Common myeloid progenitor, CD34-positive (primary cell): Measurements from ENCODE around the gene ADGRG7.
A peak's percentile ranks its signal among the peaks of the same experiment; 100 is the strongest.

Experiments used
- CTCF ChIA-PET: fragments of 350-600 bp; sonication (Branson Sonifier 250); formaldehyde crosslinking; loops from one replicate; lab custom pipeline; 2021; ENCODE audit warnings: antibody characterized with exemption; lab: Charles Lee
- POLR2A ChIA-PET: fragments of 350-600 bp; sonication (Branson Sonifier 250); formaldehyde crosslinking; loops from one replicate; lab custom pipeline; 2021; ENCODE audit warnings: antibody characterized with exemption; lab: Charles Lee
- DNase-seq, 3 donors: peaks; one replicate each; pipeline versions ENCODE4 v3.0.0 to v3.0.0-alpha.2; 2013
- H3K27ac ChIP-seq, 2 experiments: 1 replicate in 1 of 2; 2 replicates in 1 of 2; pipeline ENCODE4 v1.7.0; 2013; ENCODE audit warnings: inconsistent platforms in 2 of 2, low read length in 2 of 2, mild to moderate bottlenecking in 2 of 2, low read depth in 1 of 2, moderate library complexity in 1 of 2; ENCODE audit not compliant: severe bottlenecking in 2 of 2, insufficient read depth in 1 of 2, poor library complexity in 1 of 2
- H3K27me3 ChIP-seq, 5 experiments: replicated peaks in 2 of 5; 1 replicate in 3 of 5; 2 replicates in 2 of 5; pipeline versions ENCODE4 v1.6.1 to v1.7.0; 2013; ENCODE audit warnings: low read length in 4 of 5, mild to moderate bottlenecking in 2 of 5, moderate library complexity in 2 of 5, inconsistent platforms in 1 of 5; ENCODE audit not compliant: insufficient read depth in 5 of 5, control insufficient read depth in 4 of 5
- H3K36me3 ChIP-seq, 4 experiments: 1 replicate in 2 of 4; 2 replicates in 2 of 4; pipeline versions ENCODE4 v1.6.1 to v1.7.0; 2013; ENCODE audit warnings: low read length in 3 of 4, control low read depth in 1 of 4, mild to moderate bottlenecking in 1 of 4; ENCODE audit not compliant: control insufficient read depth in 4 of 4, insufficient read depth in 4 of 4
- H3K4me1 ChIP-seq, 4 experiments: 1 replicate in 3 of 4; 2 replicates in 1 of 4; pipeline versions ENCODE4 v1.6.1 to v1.7.1; 2013; ENCODE audit warnings: low read length in 3 of 4, mild to moderate bottlenecking in 3 of 4, control low read depth in 1 of 4, inconsistent platforms in 1 of 4, moderate library complexity in 1 of 4; ENCODE audit not compliant: control insufficient read depth in 4 of 4, insufficient read depth in 4 of 4; ENCODE audit errors: control extremely low read depth in 1 of 4
- H3K4me3 ChIP-seq, 7 experiments: 1 replicate in 4 of 7; 2 replicates in 3 of 7; pipeline versions ENCODE4 v1.5.1 to v1.7.0; 2013; ENCODE audit warnings: mild to moderate bottlenecking in 7 of 7, low read length in 6 of 7, moderate library complexity in 6 of 7, inconsistent platforms in 2 of 7, low read depth in 2 of 7, control low read depth in 1 of 7; ENCODE audit not compliant: insufficient read depth in 4 of 7, control insufficient read depth in 1 of 7; ENCODE audit errors: extremely low read depth in 1 of 7
- H3K9me3 ChIP-seq, 5 experiments: 1 replicate in 4 of 5; 2 replicates in 1 of 5; pipeline versions ENCODE4 v1.6.1 to v1.7.1; 2013; ENCODE audit warnings: low read length in 4 of 5, mild to moderate bottlenecking in 2 of 5, inconsistent platforms in 1 of 5, low read depth in 1 of 5, moderate library complexity in 1 of 5; ENCODE audit not compliant: control insufficient read depth in 4 of 5, insufficient read depth in 2 of 5; ENCODE audit errors: control extremely low read depth in 1 of 5
- WGBS: methylation state at CpG from one replicate; pipeline ENCODE4 v1.1.5; 2013; ENCODE audit not compliant: insufficient coverage; 5-methylcytosine and 5-hydroxymethylcytosine counted together

The ADGRG7 gene

DNA sequence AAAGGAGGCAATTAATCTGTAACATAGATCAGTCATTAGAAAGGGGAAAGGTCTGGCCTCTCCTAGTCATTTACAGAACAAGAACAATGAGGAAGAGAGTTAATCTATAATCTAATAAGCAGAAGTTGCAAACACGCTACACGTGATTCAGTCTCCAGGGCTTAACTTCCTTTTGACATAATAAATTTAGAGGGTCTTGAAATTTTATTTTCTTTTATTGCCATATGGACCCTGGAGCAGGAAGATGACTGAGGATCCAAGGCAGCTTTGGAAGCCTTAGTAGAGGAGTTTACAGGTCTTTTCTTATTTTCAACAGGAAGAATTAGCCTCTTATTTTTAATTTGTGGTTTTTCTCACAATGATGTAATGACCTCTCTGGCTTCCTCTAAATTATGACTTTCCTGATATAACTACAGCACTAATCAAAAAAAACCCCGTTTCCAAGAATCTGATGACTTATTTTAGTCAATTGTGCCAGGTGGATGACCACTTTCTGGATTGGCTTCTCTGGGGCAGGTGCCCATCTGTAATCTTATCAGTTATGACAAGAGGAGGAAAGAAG lies 32.2 kb downstream of the ADGRG7 start:
- Histone ChIP-seq H3K4me1 (peaks cover 8 to 21% (median 13%) of the 10 kb centered on the region in 4 experiments), H3K27me3 (no peaks in the 10 kb centered on the region), H3K36me3 (no peaks in the 10 kb centered on the region), H3K9me3 (no peaks in the 10 kb centered on the region), H3K27ac (no peak overlapping the region), H3K4me3 (peak overlapping the region in 2 of 7 experiments; percentile 16 to 53)
- DNase-seq = peak; percentile 52 to 82 (median 67)
- WGBS = 0% methylated on average over 1 of the region's 3 CpGs
- ChIA-PET CTCF (interaction anchor here (1.4 to 2.4 kb wide), 3 partner anchors 19 to 68 kb away, joined by 3 to 8 read pairs (median 6); partner anchors contain the start of gene TFG), POLR2A (no interaction called here)

DNA sequence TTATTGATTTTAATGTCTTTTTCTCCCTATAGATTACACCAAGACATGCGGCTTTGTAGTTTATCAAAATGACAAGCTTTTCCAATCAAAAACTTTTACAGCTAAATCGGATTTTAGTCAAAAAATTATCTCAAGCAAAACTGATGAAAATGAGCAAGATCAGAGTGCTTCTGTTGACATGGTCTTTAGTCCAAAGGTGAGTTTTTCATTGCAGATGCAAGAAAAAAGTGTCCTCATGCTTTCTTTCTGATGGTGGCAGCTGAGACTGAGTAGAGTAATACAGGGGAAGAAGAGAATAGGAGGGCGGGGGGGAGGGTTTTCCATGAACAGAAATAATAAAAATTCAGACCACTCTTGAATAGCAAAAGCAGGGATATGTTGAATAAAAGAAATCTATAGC lies 36.5 kb downstream of the ADGRG7 start:
- Histone ChIP-seq H3K9me3 (no peaks in the 10 kb centered on the region), H3K4me3 (no peak overlapping the region), H3K4me1 (peaks cover 10 to 22% (median 13%) of the 10 kb centered on the region in 4 experiments), H3K36me3 (no peaks in the 10 kb centered on the region), H3K27me3 (no peaks in the 10 kb centered on the region), H3K27ac (no peak overlapping the region)
- DNase-seq = no peak
- CTCF ChIA-PET = interaction anchor here (1.2 kb wide), 1 partner anchor 12 kb away, joined by 4 read pairs; no protein-coding TSS in a partner anchor
- POLR2A ChIA-PET = no interaction called here
- WGBS = 100% methylated on average over 2 of the region's 3 CpGs

DNA sequence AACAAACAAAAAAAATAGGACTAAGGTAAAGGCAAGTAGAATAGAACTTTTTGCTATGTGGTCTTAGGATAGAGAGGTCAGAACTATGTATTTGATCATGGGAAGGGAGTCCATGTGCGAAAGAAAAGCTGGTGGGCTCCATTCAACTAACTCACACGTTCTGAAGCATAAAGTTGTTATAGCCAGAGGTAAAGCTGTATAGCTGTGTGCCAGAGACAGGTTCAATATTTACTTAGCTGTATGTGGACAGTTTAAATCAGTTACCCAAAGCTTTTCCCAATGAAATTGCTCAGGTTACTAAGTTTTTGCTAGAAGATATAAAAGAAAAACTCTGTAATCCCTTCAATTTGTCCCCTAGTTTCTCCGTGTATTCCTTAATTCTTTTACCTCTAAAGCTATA lies 37.8 kb downstream of the ADGRG7 start:
- no peak overlapping the region for H3K27ac ChIP-seq
- no peaks in the 10 kb centered on the region for H3K27me3 ChIP-seq
- CTCF ChIA-PET = interaction anchor here (1.1 to 1.6 kb wide), 3 partner anchors 12 to 63 kb away, joined by 3 to 5 read pairs (median 3); no protein-coding TSS in a partner anchor
- WGBS = no CpG with 5 or more reads among the region's 3 CpGs
- DNase-seq = no peak
- H3K4me1 ChIP-seq = peaks cover 0 to 13% (median 2%) of the 10 kb centered on the region in 4 experiments
- POLR2A ChIA-PET = no interaction called here
- H3K9me3 ChIP-seq = no peaks in the 10 kb centered on the region
- no peak overlapping the region for H3K4me3 ChIP-seq
- H3K36me3 ChIP-seq = no peaks in the 10 kb centered on the region

DNA sequence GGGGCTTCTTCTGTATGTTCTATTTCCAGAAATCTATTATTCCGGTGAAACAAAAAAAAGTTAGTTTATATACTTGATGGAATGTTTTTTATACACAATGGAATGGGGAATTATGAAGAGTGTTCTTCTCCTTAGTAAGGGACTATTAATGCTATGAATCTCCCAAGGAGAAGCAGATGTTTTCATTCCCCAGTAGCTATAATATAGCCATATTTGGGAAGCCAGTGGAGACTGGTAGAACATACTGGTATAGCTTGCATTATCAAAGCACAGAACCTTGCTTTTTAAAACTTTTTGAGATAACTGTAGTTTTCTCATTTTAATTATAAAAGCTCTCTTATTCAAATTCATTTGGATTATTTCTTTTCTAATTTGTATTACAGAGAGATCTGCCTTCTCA lies 38.3 kb downstream of the ADGRG7 start:
- WGBS = no CpG with 5 or more reads among the region's 1 CpG
- no peak overlapping the region for H3K4me3 ChIP-seq
- peaks cover 0 to 9% (median 1%) of the 10 kb centered on the region in 4 experiments for H3K4me1 ChIP-seq
- ChIA-PET CTCF (interaction anchor here (1.1 to 1.6 kb wide), 3 partner anchors 12 to 62 kb away, joined by 3 to 5 read pairs (median 3); no protein-coding TSS in a partner anchor), POLR2A (no interaction called here)
- H3K9me3 ChIP-seq = no peaks in the 10 kb centered on the region
- no peak overlapping the region for H3K27ac ChIP-seq
- no peaks in the 10 kb centered on the region for H3K36me3 ChIP-seq
- H3K27me3 ChIP-seq = no peaks in the 10 kb centered on the region
- no peak for DNase-seq

DNA sequence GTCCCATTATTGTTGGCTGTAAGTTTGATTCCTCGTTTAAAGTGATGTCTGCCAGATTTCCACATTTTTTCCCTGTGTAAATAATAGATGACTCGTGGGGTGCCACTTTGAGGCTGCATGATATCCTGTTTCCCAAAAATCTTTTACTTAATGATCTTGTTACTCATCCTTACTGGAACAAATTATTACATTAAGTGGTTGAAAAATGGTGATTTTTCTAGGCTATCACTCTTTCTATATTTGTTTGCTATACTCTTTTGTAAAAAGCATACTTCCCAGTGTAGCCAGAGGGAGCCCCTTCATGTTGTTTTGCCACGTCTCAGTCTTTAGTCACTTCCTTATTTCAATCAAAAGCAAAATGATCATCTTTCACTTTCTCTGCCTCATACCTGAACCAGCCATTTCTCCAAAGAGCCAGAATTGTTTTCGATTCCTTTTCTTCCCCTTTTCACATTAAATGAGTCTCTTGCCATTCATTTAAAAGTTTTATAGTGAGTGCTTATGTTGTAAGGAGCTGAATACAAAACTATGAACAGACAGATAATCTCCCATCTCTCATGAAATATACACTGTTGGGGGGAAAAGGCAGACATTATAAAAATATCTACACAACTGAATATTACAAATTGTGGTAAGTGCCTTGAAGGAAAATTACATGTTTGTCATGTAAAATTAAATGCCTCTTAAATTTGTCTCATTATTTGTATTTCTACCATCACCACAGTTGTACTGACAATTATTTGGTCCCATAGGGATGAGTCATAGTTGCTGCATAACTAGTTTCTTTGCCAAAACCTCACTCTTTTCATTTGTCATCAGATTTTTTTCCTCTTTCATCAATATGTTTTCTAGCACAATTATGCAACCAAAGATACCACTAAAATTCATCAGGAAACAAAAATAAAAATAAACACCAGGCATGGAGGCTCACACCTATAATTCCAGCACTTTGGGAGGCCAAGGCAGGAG lies 41.5 kb downstream of the ADGRG7 start:
- POLR2A ChIA-PET = no interaction called here

DNA sequence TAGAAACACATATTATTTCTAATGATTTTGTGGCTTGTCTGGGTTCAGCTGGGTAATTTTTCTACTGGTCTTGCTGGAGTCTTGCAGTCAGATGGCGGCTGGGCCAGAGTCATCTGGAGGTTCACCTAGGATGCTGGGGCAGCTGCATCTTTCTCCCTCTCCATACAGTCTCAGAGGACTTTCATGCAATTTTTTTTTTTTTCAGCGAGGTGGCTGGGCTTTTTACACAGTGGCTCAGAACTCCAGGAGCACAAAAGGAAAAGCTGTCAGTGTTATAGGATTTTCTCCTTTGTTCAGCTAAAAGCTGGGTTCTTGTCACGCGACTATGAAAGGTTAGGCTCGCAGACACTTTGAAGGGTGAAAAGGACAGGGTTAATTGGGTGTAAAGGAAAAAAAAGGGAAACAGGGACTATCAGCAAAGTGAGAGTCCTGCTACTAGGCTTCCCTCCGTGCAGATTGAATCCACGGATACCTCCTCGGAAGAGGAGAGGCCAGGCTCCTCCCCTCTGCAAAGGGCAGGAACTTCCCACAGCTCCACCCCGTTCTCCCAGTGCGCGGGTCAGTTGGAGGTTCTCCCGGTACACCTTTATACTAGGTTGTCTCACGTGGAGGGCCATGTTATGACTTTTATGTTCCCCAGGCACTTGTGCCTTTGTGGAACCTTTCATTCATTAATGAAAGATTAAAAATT lies 44.3 kb downstream of the ADGRG7 start:
- 88% methylated on average over 5 of the region's 13 CpGs for WGBS
- H3K4me1 ChIP-seq = peaks cover 0 to 9% (median 1%) of the 10 kb centered on the region in 4 experiments
- no peak overlapping the region for H3K4me3 ChIP-seq
- ChIA-PET POLR2A (no interaction called here), CTCF (interaction anchor here (0.6 to 1.3 kb wide), 3 partner anchors 56 to 152 kb away, joined by 3 to 4 read pairs (median 3); no protein-coding TSS in a partner anchor)
- H3K27me3 ChIP-seq = no peaks in the 10 kb centered on the region
- H3K9me3 ChIP-seq = no peaks in the 10 kb centered on the region
- no peak overlapping the region for H3K27ac ChIP-seq
- DNase-seq = no peak
- no peaks in the 10 kb centered on the region for H3K36me3 ChIP-seq

More for the DNA sequence above, 41.5 kb downstream of the ADGRG7 start:
- CTCF ChIA-PET = interaction anchor here (0.6 to 1.0 kb wide), 4 partner anchors 10 to 60 kb away, joined by 3 to 6 read pairs (median 4); no protein-coding TSS in a partner anchor
- Histone ChIP-seq H3K4me1 (peaks cover 0 to 9% (median 1%) of the 10 kb centered on the region in 4 experiments), H3K27ac (no peak overlapping the region), H3K9me3 (no peaks in the 10 kb centered on the region), H3K36me3 (no peaks in the 10 kb centered on the region), H3K27me3 (no peaks in the 10 kb centered on the region), H3K4me3 (peak overlapping the region in 2 of 7 experiments; percentile 29 to 54)
- 0% methylated on average over 1 of the region's 4 CpGs for WGBS
- peak; percentile 67 to 87 (median 83) for DNase-seq
